DMS53 treated with DMSO at 0.1 percent for 48 hours (cell line): ENCODE measurements around the gene LTBP4.
"Not testable (repeated sequence)": the region's sequence is repeated elsewhere in the genome, so short reads cannot be mapped to it uniquely, and the experiment has no call there.

Experiments used
- DNase-seq: peaks from one replicate; lab custom pipeline; 2025; ENCODE audit not compliant: unreplicated experiment; lab: John Stamatoyannopoulos, UW

The LTBP4 gene, protein sequence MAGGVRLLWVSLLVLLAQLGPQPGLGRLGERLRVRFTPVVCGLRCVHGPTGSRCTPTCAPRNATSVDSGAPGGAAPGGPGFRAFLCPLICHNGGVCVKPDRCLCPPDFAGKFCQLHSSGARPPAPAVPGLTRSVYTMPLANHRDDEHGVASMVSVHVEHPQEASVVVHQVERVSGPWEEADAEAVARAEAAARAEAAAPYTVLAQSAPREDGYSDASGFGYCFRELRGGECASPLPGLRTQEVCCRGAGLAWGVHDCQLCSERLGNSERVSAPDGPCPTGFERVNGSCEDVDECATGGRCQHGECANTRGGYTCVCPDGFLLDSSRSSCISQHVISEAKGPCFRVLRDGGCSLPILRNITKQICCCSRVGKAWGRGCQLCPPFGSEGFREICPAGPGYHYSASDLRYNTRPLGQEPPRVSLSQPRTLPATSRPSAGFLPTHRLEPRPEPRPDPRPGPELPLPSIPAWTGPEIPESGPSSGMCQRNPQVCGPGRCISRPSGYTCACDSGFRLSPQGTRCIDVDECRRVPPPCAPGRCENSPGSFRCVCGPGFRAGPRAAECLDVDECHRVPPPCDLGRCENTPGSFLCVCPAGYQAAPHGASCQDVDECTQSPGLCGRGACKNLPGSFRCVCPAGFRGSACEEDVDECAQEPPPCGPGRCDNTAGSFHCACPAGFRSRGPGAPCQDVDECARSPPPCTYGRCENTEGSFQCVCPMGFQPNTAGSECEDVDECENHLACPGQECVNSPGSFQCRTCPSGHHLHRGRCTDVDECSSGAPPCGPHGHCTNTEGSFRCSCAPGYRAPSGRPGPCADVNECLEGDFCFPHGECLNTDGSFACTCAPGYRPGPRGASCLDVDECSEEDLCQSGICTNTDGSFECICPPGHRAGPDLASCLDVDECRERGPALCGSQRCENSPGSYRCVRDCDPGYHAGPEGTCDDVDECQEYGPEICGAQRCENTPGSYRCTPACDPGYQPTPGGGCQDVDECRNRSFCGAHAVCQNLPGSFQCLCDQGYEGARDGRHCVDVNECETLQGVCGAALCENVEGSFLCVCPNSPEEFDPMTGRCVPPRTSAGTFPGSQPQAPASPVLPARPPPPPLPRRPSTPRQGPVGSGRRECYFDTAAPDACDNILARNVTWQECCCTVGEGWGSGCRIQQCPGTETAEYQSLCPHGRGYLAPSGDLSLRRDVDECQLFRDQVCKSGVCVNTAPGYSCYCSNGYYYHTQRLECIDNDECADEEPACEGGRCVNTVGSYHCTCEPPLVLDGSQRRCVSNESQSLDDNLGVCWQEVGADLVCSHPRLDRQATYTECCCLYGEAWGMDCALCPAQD (N-terminal part only)

DNA sequence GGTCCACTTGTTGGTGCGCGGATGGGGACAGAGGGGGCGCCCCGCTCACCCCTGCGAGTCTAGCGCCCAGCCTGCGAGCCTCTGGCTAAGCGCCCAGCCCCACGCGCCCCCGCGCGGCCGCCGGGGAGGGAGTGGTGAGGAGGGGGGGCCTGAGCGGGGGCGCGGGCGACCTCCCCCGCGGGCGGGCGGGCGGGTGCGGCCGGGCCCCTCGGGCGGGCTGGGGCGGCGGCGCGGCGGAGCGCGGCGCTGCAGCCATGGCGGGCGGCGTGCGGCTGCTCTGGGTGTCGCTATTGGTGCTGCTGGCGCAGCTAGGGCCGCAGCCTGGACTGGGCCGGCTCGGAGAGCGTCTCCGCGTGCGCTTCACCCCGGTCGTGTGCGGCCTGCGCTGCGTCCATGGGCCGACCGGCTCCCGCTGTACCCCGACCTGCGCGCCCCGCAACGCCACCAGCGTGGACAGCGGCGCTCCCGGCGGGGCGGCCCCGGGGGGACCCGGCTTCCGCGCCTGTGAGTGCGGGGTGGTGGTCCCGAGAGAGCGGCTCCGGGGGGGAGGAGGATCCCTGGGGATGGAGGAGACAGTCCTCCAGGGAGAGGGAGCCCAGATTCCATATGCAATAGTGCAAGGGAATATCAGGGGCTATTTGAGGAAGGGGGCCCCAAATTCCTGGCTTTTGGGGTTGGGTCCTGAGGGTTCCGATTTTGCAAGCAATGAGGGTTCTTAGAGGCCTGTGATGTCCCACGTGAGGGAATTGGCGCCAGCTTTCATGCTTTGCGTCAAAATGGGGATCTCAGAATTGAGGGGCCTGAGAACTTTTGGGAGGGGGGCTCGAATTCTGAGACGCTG lies at the start of gene LTBP4:
LTBP4 (plus strand) TSS at position 236 of the 841 bp plus-strand sequence; CDS start at position 255, 19 bp downstream.
- DNase-seq: peak; percentile 15

DNA sequence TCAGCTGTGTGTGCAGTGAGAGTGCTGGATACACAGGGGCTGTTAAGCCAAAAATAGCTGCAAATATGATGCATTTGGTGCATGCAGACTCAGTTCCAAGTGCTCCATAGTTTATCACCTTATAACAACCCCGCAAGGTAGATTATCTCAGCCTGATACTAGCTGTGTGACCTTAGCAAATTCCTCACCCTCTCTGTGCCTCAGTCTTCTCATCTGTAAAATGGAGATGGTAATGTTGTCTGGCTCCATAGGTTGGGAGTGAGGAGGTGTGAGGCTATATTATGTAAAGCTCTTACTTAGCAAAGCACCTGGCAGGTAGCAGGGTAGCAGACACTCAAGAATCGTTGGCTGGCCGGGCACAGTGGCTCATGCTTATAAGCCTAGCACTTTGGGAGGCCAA lies 48.3 kb upstream of the LTBP4 start:
- DNase-seq: no peak

DNA sequence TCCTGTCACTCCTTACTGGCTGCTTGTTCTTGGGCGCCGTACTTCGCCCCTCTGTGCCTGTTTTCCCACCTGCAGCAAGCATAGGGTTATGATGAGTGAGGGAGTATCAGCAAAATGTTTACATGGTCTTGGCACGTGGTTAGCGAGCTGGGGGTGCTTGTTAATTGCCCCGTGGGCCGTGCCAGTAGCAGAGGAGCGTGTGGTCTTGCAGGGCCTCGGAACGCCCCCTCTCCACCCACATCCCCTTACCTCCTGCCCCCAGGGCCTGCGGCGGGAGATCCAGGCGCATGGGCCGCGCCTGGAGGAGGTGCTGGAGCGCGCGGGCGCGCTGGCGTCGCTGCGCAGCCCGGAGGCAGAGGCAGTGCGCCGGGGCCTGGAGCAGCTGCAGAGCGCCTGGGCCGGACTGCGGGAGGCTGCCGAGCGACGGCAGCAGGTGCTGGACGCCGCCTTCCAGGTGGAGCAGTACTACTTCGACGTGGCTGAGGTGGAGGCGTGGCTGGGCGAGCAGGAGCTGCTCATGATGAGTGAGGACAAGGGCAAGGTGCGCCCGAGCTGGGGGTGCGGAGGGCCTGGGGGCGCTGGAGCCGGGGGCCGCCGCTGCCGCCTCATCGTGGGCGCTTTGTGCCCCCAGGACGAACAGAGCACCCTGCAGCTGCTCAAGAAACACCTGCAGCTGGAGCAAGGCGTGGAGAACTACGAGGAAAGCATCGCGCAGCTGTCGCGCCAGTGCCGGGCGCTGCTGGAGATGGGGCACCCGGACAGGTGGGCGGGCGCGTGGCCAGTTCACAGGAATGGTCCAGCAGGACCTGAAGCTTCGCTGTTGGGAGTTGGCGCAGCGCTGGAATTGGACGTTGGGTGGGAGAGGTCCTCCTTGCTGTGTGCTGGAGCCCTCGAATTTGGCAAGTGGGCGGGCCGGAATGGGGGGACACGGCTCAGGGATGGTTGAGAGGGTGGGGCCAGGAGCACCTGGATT lies 47.0 kb upstream of the LTBP4 start:
- DNase-seq: peak; percentile 48

DNA sequence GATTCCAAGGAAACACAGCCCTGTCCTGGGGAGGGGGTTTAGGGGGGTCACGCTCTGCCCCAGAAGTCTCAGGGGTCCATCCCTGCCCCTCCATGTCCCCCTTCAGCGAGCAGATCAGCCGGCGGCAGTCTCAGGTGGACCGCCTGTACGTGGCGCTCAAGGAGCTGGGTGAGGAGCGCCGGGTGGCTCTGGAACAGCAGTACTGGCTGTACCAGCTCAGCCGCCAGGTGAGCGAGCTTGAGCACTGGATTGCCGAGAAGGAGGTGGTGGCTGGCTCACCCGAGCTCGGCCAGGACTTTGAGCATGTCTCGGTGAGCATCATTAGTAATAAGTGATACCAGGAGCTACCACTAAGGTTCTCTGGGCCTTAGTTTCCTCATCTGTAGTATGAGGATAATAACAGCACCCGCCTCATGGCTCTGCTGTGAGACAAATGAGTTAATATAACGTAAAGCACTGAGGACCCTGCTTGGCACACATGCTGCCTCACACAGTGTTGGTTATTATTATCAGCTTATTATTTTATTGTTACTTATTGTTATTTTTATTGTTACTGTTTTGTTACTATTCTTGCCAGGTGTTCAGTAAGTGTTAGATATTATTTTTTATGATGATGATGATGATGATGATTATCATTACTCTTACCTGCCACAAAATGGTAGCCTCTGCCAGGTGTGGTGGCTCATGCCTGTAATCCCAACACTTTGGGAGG lies 45.0 kb upstream of the LTBP4 start:
- DNase-seq: no peak

DNA sequence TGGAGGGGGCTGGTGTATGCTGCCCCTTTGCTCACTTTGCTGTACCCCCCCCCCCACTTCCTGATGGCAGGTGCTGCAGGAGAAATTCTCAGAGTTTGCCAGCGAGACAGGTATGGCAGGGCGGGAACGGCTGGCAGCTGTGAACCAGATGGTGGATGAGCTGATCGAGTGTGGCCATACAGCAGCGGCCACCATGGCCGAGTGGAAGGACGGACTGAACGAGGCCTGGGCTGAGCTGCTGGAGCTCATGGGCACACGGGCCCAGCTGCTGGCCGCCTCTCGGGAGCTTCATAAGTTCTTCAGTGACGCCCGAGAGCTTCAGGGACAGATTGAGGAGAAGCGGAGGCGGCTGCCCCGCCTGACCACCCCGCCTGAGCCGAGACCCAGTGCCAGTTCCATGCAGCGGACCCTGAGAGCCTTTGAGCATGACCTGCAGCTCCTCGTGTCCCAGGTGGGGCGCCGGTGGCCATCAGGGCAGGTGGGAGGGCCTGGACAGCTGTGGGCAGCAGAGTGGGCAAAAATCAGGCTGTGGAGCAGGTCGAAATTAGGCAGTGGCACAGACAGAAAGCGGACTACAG lies 44.1 kb upstream of the LTBP4 start:
- no peak for DNase-seq

DNA sequence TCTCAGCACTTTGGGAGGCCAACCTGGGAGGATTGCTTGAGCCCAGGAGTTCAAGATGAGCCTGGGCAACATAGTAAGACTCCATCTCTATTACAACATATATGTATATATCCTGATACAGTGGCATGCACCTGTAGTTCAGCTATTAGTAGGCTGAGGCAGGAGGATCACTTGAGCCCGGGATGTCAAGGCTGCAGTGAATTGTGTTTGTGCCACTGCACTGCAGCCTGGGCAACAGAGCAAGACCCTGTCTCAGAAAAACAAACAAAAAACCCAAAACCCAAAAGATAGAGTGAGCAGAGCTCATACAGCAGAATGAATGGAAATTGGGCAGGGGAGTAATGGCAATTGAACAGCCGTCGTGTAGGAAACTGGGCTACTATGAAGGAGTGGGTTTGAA lies 41.8 kb upstream of the LTBP4 start:
- no peak for DNase-seq

DNA sequence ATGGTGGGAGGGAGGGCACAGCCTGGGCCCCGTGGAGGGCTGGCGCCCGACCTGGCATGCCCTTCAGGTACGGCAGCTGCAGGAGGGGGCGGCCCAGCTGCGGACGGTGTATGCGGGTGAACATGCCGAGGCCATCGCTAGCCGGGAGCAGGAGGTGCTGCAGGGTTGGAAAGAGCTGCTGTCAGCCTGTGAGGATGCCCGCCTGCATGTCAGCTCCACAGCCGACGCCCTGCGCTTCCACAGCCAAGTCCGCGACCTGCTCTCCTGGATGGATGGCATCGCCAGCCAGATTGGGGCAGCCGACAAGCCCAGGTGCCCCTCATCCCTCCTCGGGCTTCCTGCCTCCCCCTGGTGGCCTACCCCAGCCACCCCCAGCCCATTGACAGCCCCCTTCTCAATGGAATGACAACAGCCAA lies 41.1 kb upstream of the LTBP4 start:
- no peak for DNase-seq

DNA sequence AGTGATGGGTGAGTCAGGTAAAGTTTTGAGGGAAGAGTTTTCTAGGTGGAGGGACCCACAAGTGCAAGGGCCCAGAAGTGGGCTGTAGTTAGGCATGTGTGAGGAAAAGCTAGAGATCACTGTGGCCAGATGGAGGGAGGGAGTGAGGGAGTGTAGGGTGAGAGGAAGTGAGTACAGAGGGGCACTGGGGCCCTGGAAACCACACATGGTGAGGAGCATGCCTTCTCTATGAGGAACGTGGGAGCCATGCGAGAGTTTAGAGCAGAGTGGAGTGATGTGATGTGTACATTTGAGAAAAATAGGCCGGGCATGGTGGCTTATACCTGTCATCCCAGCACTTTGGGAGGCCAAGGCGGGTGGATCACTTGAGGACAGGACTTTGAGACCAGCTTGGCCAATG lies 39.2 kb upstream of the LTBP4 start:
- DNase-seq: no peak

DNA sequence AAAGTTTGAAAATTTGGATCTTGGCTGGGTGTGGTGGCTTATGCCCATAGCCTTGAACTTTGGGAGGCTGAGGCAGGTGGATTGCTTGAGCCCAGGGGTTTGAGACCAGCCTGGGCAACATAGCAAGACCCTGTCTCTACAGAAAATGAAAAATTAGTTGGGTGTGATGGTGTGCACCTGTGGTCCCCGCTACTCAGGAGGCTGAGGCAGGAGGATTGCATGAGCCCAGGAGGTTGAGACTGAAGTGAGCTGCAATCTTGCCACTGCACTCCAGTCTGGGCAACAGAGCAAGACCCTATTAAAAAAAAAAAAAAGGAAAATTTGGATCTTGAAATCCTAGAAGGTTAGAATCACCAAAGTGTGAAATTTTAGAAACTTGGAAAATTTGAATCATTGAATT lies 36.6 kb upstream of the LTBP4 start:
- not testable (repeated sequence) for DNase-seq

DNA sequence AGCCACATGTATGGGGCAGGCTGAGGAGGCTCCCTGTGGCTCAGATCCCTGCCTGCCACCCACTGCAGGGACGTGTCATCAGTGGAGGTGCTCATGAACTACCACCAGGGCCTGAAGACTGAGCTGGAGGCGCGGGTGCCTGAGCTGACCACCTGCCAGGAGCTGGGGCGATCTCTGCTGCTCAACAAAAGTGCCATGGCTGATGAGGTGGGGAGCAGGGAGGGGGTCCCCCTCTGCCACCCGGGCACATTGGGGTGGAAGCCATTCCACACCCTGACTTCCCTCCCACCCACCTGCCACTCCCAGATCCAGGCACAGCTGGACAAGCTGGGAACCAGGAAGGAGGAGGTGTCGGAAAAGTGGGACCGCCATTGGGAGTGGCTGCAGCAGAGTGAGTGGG lies 35.8 kb upstream of the LTBP4 start:
- no peak for DNase-seq

DNA sequence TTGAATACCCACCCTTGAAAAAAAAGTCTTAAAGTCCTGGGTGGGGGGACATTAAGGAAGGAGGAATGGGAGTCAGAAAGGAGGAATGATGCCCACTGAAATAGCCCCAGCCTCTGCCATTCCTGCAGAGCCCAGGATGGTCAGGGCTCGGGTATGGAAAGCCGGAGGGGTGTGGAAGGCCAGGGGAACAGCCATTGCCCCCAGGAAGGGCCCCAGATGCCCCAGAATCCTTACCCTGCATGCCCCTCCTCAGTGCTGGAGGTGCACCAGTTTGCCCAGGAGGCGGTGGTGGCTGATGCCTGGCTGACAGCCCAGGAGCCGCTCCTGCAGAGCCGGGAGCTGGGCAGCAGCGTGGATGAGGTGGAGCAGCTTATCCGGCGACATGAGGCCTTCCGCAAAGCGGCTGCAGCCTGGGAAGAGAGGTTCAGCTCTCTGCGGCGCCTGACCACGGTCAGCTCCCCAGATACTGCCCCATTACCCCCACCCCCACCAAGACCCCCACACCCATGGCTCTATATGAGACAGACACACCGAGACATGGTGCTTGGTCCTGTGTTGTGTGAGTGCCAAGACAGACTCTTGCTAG lies 35.2 kb upstream of the LTBP4 start:
- DNase-seq: no peak

DNA sequence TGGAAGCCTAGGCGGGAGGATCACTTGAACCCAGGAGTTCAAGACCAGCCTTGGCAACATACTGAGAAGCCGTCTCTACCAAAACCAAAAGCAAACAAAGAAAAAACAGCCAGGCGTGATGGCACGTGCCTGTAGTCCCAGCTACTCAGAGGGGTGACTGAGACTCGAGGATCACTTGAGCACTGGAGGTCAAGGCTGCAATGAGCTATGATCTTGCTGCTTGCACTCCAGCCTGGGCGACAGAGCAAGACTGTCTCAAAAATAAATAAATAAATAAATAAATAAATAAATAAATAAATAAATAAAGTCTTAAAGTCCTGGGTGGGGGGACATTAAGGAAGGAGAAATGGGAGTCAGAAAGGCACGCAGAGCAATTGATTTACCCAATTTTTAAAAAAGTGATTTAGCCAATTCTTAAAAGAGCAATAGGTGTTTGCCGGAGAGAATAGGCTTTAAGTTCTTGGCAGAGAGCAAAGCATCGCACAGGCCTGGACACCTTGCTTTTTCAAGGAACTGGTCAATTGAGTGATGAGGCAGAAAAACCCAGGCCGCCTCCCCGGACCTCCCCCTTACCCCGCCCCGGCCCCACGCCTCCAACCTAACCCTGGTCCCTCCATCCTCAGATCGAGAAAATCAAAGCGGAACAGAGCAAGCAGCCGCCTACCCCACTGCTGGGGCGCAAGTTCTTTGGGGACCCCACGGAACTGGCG lies 34.0 kb upstream of the LTBP4 start:
- DNase-seq: no peak

DNA sequence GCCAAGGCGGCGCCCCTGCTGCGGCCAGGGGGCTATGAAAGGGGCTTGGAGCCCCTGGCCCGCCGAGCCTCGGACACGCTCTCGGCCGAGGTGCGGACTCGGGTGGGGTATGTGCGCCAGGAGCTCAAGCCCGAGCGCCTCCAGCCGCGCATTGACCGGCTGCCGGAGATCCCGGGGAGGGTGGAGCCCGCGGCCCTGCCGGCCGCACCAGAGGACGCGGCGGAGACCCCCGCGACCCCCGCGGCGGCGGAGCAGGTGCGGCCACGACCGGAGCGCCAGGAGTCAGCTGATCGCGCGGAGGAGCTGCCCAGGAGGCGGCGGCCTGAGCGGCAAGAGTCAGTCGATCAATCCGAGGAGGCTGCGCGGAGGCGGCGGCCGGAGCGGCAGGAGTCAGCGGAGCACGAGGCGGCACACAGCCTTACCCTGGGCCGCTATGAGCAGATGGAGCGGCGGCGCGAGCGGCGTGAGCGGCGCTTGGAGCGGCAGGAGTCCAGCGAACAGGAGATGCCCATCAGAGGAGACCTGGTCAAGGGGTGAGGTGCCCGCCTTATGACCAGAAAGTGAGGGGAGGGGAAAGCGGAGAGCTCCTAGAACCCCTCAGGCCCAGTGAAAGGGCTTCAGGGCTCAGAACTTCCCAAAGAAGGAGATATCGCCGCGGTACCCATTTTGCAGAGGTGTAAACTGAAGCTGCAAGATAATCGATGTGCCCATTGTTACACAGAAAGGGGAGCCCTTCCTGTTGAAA lies 33.2 kb upstream of the LTBP4 start:
- DNase-seq: no peak

DNA sequence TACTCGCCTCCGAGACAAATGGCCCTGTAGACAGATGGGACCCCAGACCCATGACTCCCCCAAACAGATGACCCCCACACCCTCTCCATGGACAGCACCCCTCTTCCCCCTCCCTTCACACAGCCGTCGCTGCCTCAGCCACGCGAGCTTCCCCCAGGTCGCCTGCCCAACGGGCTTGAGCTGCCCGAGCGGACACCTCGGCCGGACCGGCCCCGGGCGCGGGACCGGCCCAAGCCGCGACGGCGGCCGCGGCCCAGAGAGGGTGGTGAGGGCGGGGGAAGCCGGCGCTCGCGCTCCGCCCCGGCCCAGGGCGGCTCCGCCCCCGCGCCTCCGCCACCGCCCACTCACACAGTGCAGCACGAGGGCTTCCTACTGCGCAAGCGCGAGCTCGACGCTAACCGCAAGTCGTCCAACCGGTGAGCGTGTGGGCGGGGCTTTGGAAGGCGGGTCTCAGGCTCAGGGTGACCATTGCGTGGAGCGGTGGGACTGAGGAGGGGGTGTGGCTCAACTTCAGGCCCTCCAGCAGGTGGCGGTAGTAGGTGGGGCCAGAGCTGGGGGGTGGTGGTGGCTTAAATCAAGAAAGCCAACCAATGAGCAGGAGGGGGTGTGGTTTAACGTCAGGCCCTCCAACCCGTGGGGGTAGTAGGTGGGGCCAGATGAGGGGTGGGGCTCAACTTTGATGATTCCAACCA lies 30.7 kb upstream of the LTBP4 start:
- peak; percentile 99 for DNase-seq

DNA sequence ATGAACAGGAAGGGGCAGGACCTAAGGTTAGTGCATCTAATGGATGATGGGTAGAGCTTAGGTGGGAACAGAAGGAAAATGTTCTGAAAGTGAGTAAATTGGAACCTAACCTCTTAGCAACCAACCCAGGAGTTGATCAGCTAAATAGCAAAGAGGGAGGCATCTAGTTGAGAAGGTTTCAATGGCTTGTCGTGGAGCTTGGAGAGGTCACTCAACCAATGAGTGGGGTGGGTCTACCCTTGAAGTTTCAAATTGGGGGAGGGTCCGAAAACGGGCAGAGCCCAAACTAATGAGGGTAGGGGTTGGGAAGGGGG lies 30.2 kb upstream of the LTBP4 start:
- DNase-seq: no peak
